Measurements from ENCODE around the gene C6orf136. TPM values are rescaled to one million over a fixed set of nuclear protein-coding genes. Genes with fewer than 3 reads are reported as not detected.

The C6orf136 gene
- total RNA-seq, 1 experiment from 2014 or later = 7.1 TPM

GRCh38 chr6:30615219-30615957 lies 31.5 kb upstream of the C6orf136 start:
- peak; percentile 90 for DNase-seq (ENCODE audit: low read depth)

GRCh38 chr6:30615958-30616810 lies 30.7 kb upstream of the C6orf136 start:
- DNase-seq (ENCODE audit: low read depth) = no peak

GRCh38 chr6:30616811-30617564 lies 29.9 kb upstream of the C6orf136 start, which contains the start of gene PPP1R10:
TSS of gene PPP1R10 (minus strand) at chr6:30617243. CDS start at chr6:30609944, 7,299 bp downstream.
- peak; percentile 100 for DNase-seq (ENCODE audit: low read depth)

- DNase-seq (ENCODE audit: low read depth) = peak; percentile 99
Measured at GRCh38 chr6:30617565-30618269, 29.2 kb upstream of the C6orf136 start, which contains the start of gene MRPS18B. TSS of gene MRPS18B (plus strand) at chr6:30617840. CDS start at chr6:30617866, 26 bp downstream.

GRCh38 chr6:30618270-30618797 lies 28.6 kb upstream of the C6orf136 start:
- DNase-seq (ENCODE audit: low read depth) = no peak

GRCh38 chr6:30619561-30619960 lies 27.4 kb upstream of the C6orf136 start:
- no peak for DNase-seq (ENCODE audit: low read depth)

GRCh38 chr6:30625511-30625910 lies 21.4 kb upstream of the C6orf136 start:
- DNase-seq (ENCODE audit: low read depth) = no peak

GRCh38 chr6:30626484-30627366 lies 20.2 kb upstream of the C6orf136 start, which contains the start of gene ATAT1:
TSS of gene ATAT1 (plus strand) at chr6:30626874.
- DNase-seq (ENCODE audit: low read depth) = peak; percentile 93

- DNase-seq (ENCODE audit: low read depth) = no peak
Measured at GRCh38 chr6:30635834-30636233, 11.1 kb upstream of the C6orf136 start.

GRCh38 chr6:30640481-30640880 lies 6.5 kb upstream of the C6orf136 start:
- DNase-seq (ENCODE audit: low read depth) = no peak

- no peak for DNase-seq (ENCODE audit: low read depth)
Measured at GRCh38 chr6:30641048-30641447, 5.9 kb upstream of the C6orf136 start.

GRCh38 chr6:30643656-30644055 lies 3.3 kb upstream of the C6orf136 start:
- DNase-seq (ENCODE audit: low read depth) = no peak

GRCh38 chr6:30644769-30645168 lies 2.2 kb upstream of the C6orf136 start:
- DNase-seq (ENCODE audit: low read depth) = no peak

GRCh38 chr6:30645989-30646388 lies 944 bp upstream of the C6orf136 start:
- DNase-seq (ENCODE audit: low read depth) = no peak

GRCh38 chr6:30647242-30648116 lies 546 bp downstream of the C6orf136 start:
- DNase-seq (ENCODE audit: low read depth) = peak; percentile 81

- no peak for DNase-seq (ENCODE audit: low read depth)
Measured at GRCh38 chr6:30651143-30651542, 4.2 kb downstream of the C6orf136 start.

- no peak for DNase-seq (ENCODE audit: low read depth)
Measured at GRCh38 chr6:30654798-30655742, 8.1 kb downstream of the C6orf136 start.

- DNase-seq (ENCODE audit: low read depth) = no peak
Measured at GRCh38 chr6:30655743-30656094, 8.8 kb downstream of the C6orf136 start.
